Upper lobe of right lung (tissue), 1 donor: ENCODE measurements around the gene PVR. TPM values are rescaled to one million over a fixed set of nuclear protein-coding genes. Genes with fewer than 3 reads are reported as not detected.
"Not testable (repeated sequence)": the region's sequence is repeated elsewhere in the genome, so short reads cannot be mapped to it uniquely, and the experiment has no call there.

Experiments
- ATAC-seq: fragments of 200-7000 bp; cut with Tn5 transposase; one replicate; pipeline ENCODE4 v1.9.1; 2020; ENCODE audit warnings: mild to moderate bottlenecking, moderate library complexity
- DNase-seq: peaks from one replicate; pipeline ENCODE4 v3.0.0-alpha.2; 2020
- H3K27ac ChIP-seq: fragments of 200-600 bp; one replicate; pipeline ENCODE4 v1.8.0; 2022
- H3K27me3 ChIP-seq: fragments of 200-600 bp; one replicate; pipeline ENCODE4 v1.8.0; 2022; ENCODE audit warnings: mild to moderate bottlenecking
- H3K36me3 ChIP-seq: fragments of 200-600 bp; one replicate; pipeline ENCODE4 v1.8.0; 2022
- H3K4me1 ChIP-seq: fragments of 200-600 bp; one replicate; pipeline ENCODE4 v1.8.0; 2022
- H3K4me3 ChIP-seq: fragments of 200-600 bp; one replicate; pipeline ENCODE4 v1.8.0; 2022; ENCODE audit warnings: mild to moderate bottlenecking
- H3K9me3 ChIP-seq: fragments of 200-600 bp; one replicate; pipeline ENCODE4 v1.8.0; 2022
- CTCF ChIP-seq: fragments of 200-600 bp; IDR thresholded peaks from one replicate; pipeline ENCODE4 v1.8.0; 2022; ENCODE audit warnings: antibody characterized with exemption
- intact Hi-C: fragments of 100-400 bp; cut with DNase I; formaldehyde crosslinking; loops from one replicate; pipeline ENCODE4 v1.11.0; 2022
- total RNA-seq: library from RNA; stranded (reverse); fragmentation: NEBNext Ultra II Directional; extraction: Animal tissue kit (Norgen Biotek cat#: 25700); gene quantifications from one replicate; pipeline ENCODE4 v1.2.1, GENCODE V29; 2021
- donor health status: DM: no; HTN: yes; CAD: no; lungs with severe emphysema.

The PVR gene
- total RNA-seq, 1 donor from 2014 or later = 40.8 TPM

DNA sequence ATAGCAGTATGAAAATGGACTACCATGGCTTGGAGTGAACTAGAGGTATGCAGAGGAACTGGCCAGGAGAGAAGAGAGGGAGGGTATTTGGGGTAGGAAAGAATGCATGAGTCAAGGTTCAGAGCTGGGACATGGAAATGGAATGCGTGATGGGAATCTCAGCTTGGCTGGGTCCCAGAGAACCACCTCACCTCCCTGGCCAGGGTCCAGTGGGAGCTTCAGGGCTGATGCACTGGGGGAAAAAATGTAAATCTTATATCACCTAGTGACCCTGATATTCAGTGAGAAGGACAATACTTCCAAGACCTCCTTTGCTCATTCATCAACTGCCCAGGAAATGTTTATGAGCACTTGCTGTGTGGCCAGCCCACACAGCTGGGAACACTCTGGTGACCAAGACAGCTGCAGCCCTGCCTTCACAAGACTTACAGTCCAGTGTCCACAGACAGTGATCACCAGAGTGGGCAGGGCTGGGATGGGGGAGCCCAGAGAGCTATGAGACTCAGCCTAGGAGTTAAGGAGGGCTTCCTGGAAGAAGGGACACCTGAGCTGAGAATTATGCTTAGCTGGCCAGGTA, 17.6 kb upstream of the PVR start:
- no peaks in the 10 kb centered on the region for H3K27me3 ChIP-seq
- no peaks in the 10 kb centered on the region for H3K36me3 ChIP-seq
- peak; percentile 73 for ATAC-seq
- TF ChIP-seq CTCF = no peak
- no peak overlapping the region for H3K4me3 ChIP-seq
- no peaks in the 10 kb centered on the region for H3K9me3 ChIP-seq
- intact Hi-C loops = no loop called here
- no peak for DNase-seq
- no peaks in the 10 kb centered on the region for H3K4me1 ChIP-seq
- H3K27ac ChIP-seq = no peak overlapping the region

GRCh38 chr19:44627631-44628030, 16.1 kb upstream of the PVR start:
- H3K27me3 ChIP-seq = no peaks in the 10 kb centered on the region
- ATAC-seq = no peak
- H3K27ac ChIP-seq = no peak overlapping the region
- intact Hi-C loops = no loop called here
- no peak overlapping the region for H3K4me3 ChIP-seq
- H3K36me3 ChIP-seq = no peaks in the 10 kb centered on the region
- TF ChIP-seq CTCF = no peak
- no peaks in the 10 kb centered on the region for H3K9me3 ChIP-seq
- H3K4me1 ChIP-seq = no peaks in the 10 kb centered on the region
- DNase-seq = no peak

DNA sequence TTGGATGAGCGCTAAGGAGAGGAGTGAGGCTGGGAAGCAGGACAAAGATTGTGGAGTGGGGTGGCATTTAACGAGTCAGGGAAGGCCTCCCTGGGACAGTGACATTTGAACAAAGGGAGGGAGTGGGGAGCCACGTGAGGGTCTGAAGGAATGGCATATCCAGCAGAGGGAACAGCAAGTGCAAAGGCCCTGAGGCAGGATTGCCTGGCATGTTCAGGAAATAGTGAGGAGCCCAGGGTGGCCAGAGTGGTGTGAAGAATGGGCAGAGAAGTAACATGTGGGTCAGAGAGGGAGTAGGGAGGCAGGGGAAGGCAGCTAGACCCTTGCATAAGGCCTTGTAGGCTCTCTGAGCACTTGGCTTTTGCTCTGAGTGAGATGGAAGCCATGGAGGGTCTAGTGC, 14.9 kb upstream of the PVR start:
- Histone ChIP-seq H3K9me3 (no peaks in the 10 kb centered on the region), H3K27ac (no peak overlapping the region), H3K4me1 (no peaks in the 10 kb centered on the region), H3K36me3 (no peaks in the 10 kb centered on the region), H3K27me3 (no peaks in the 10 kb centered on the region), H3K4me3 (no peak overlapping the region)
- no peak for ATAC-seq
- no peak for TF ChIP-seq CTCF
- DNase-seq = no peak
- intact Hi-C loops = no loop called here

- H3K4me3 ChIP-seq, H3K9me3 ChIP-seq, intact Hi-C loops, H3K27ac ChIP-seq, H3K36me3 ChIP-seq, DNase-seq, H3K27me3 ChIP-seq, ATAC-seq: not testable (repeated sequence)
- H3K4me1 ChIP-seq = peaks cover 12% of the 10 kb centered on the region
Observed at GRCh38 chr19:44631611-44632010, 12.1 kb upstream of the PVR start.

DNA sequence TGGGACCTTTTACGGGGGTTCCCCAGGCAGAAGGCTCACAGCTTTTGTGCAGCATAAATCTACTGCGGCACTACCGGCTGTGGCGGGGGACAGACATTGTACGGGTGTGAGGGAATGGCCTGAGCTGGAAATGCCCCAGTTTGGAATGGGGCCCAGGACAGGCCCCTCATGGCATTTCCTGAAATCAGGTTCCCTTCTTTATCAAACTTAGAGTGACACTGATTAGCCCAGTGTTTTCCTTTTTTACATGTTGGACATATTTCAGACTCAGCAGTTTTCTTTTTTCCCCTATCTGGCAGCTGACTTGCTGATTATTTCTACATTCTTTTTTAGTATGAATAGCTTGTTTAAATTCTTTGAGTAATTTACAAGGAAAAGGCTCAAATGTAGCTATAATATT, 9.7 kb upstream of the PVR start:
- DNase-seq, intact Hi-C loops: not testable (repeated sequence)

GRCh38 chr19:44634785-44635184, 8.9 kb upstream of the PVR start:
- H3K9me3 ChIP-seq = no peaks in the 10 kb centered on the region
- H3K4me3 ChIP-seq = no peak overlapping the region
- no peak for DNase-seq
- intact Hi-C loops = no loop called here
- ATAC-seq = no peak
- no peak overlapping the region for H3K27ac ChIP-seq
- no peak for TF ChIP-seq CTCF
- no peaks in the 10 kb centered on the region for H3K27me3 ChIP-seq
- no peaks in the 10 kb centered on the region for H3K36me3 ChIP-seq
- H3K4me1 ChIP-seq = peaks cover 12% of the 10 kb centered on the region

More for the DNA sequence above, 9.7 kb upstream of the PVR start:
- not testable (repeated sequence) for H3K27me3 ChIP-seq, H3K27ac ChIP-seq, H3K9me3 ChIP-seq, H3K36me3 ChIP-seq, ATAC-seq
- Histone ChIP-seq H3K4me1 (peaks cover 12% of the 10 kb centered on the region), H3K4me3 (peak overlapping the region; percentile 28)
